Islet precursor cell (in vitro differentiated cells): Measurements from ENCODE around the gene MYLK3.
"Not testable (repeated sequence)": the region's sequence is repeated elsewhere in the genome, so short reads cannot be mapped to it uniquely, and the experiment has no call there.

Source experiments
- DNase-seq: peaks from one replicate; pipeline ENCODE4 v3.0.0-alpha.2; 2018

Gene MYLK3

GRCh38 chr16:46747777-46748651 lies at the start of gene MYLK3:
TSS of gene MYLK3 (minus strand) at chr16:46748344. CDS start at chr16:46748193, 151 bp downstream.
- peak; percentile 97 for DNase-seq

- DNase-seq = no peak
These were observed 49.4 kb upstream of the MYLK3 start for GRCh38 chr16:46797501-46797900.

GRCh38 chr16:46796764-46797269 lies 48.7 kb upstream of the MYLK3 start:
- DNase-seq = no peak

GRCh38 chr16:46793841-46794240 lies 45.7 kb upstream of the MYLK3 start:
- no peak for DNase-seq

GRCh38 chr16:46790599-46791270 lies 42.6 kb upstream of the MYLK3 start:
- no peak for DNase-seq

- DNase-seq = peak; percentile 91
These were observed 41.6 kb upstream of the MYLK3 start for GRCh38 chr16:46789499-46790414.

- no peak for DNase-seq
These were observed 40.8 kb upstream of the MYLK3 start for GRCh38 chr16:46788891-46789474.

- no peak for DNase-seq
These were observed 39.8 kb upstream of the MYLK3 start for GRCh38 chr16:46787909-46788308.

GRCh38 chr16:46785076-46785845 lies 37.1 kb upstream of the MYLK3 start:
- DNase-seq = peak; percentile 95

- DNase-seq = not testable (repeated sequence)
These were observed 36.4 kb upstream of the MYLK3 start for GRCh38 chr16:46784569-46784968.

- DNase-seq = no peak
These were observed 35.7 kb upstream of the MYLK3 start for GRCh38 chr16:46783800-46784199.

GRCh38 chr16:46782320-46782719 lies 34.2 kb upstream of the MYLK3 start:
- no peak for DNase-seq

GRCh38 chr16:46777804-46778203 lies 29.7 kb upstream of the MYLK3 start:
- DNase-seq = no peak

GRCh38 chr16:46775214-46775613 lies 27.1 kb upstream of the MYLK3 start:
- DNase-seq = no peak

- no peak for DNase-seq
These were observed 26.6 kb upstream of the MYLK3 start for GRCh38 chr16:46774743-46775177.

- no peak for DNase-seq
These were observed 24.3 kb upstream of the MYLK3 start for GRCh38 chr16:46772463-46772862.

GRCh38 chr16:46768809-46769208 lies 20.7 kb upstream of the MYLK3 start:
- no peak for DNase-seq

GRCh38 chr16:46765050-46765449 lies 16.9 kb upstream of the MYLK3 start:
- no peak for DNase-seq

- peak; percentile 78 for DNase-seq
These were observed 15.0 kb upstream of the MYLK3 start for GRCh38 chr16:46763147-46763546.

- DNase-seq = no peak
These were observed 14.4 kb upstream of the MYLK3 start for GRCh38 chr16:46762583-46762982.

GRCh38 chr16:46759309-46759708 lies 11.2 kb upstream of the MYLK3 start:
- DNase-seq = no peak
